ENCODE measurements around the gene ADAM23. TPM values are rescaled to one million over a fixed set of nuclear protein-coding genes. Genes with fewer than 3 reads are reported as not detected.
A peak's percentile ranks its signal among the peaks of the same experiment; 100 is the strongest.

Gene ADAM23
- total and polyA plus RNA-seq, 2 of the 13 experiments (the other 11 are each of a cell fraction or from before 2014, with no cell fraction given), result 0.04 TPM; not detected in 1

DNA sequence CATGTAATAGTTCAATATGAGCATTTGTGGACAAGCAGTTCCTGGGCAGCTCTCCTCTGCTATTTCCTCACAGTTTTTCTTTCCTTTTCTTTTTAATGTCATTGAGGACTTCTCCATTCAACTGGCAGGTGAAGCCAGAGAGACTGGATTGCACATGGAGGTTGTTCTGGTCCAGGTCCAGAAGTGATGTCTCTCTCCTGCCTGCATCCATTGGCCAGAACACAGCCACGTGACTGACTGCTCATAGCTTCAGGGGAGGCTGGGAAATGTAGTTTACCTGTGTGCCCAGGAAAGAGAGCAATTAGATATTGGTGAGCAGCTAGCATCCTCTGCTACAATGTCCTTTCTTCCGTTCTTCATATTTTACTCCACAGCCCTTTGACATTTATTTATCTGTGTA lies 20.2 kb upstream of the ADAM23 start (continued):
- TF ChIP-seq, protein P1, sequence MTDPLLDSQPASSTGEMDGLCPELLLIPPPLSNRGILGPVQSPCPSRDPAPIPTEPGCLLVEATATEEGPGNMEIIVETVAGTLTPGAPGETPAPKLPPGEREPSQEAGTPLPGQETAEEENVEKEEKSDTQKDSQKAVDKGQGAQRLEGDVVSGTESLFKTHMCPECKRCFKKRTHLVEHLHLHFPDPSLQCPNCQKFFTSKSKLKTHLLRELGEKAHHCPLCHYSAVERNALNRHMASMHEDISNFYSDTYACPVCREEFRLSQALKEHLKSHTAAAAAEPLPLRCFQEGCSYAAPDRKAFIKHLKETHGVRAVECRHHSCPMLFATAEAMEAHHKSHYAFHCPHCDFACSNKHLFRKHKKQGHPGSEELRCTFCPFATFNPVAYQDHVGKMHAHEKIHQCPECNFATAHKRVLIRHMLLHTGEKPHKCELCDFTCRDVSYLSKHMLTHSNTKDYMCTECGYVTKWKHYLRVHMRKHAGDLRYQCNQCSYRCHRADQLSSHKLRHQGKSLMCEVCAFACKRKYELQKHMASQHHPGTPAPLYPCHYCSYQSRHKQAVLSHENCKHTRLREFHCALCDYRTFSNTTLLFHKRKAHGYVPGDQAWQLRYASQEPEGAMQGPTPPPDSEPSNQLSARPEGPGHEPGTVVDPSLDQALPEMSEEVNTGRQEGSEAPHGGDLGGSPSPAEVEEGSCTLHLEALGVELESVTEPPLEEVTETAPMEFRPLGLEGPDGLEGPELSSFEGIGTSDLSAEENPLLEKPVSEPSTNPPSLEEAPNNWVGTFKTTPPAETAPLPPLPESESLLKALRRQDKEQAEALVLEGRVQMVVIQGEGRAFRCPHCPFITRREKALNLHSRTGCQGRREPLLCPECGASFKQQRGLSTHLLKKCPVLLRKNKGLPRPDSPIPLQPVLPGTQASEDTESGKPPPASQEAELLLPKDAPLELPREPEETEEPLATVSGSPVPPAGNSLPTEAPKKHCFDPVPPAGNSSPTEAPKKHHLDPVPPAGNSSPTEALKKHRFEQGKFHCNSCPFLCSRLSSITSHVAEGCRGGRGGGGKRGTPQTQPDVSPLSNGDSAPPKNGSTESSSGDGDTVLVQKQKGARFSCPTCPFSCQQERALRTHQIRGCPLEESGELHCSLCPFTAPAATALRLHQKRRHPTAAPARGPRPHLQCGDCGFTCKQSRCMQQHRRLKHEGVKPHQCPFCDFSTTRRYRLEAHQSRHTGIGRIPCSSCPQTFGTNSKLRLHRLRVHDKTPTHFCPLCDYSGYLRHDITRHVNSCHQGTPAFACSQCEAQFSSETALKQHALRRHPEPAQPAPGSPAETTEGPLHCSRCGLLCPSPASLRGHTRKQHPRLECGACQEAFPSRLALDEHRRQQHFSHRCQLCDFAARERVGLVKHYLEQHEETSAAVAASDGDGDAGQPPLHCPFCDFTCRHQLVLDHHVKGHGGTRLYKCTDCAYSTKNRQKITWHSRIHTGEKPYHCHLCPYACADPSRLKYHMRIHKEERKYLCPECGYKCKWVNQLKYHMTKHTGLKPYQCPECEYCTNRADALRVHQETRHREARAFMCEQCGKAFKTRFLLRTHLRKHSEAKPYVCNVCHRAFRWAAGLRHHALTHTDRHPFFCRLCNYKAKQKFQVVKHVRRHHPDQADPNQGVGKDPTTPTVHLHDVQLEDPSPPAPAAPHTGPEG (CRISPR knock-in tag; IDR thresholded peaks at IDR 0.05), result no peak
- TF ChIP-seq ZNF101 (CRISPR knock-in tag; IDR thresholded peaks at IDR 0.05; ENCODE audit: borderline replicate concordance, low read depth) (no peak), NFYC (CRISPR knock-in tag; IDR thresholded peaks at IDR 0.05) (peak; percentile 75), PAWR (CRISPR knock-in tag; IDR thresholded peaks at IDR 0.05; ENCODE audit: borderline replicate concordance) (no peak), TGIF2 (CRISPR knock-in tag; IDR thresholded peaks at IDR 0.05) (no peak), CHD4 (IDR thresholded peaks at IDR 0.05; ENCODE audit: borderline replicate concordance, low read length) (no peak), ZNF776 (CRISPR knock-in tag; IDR thresholded peaks at IDR 0.05) (no peak), ZFP90 (CRISPR knock-in tag; IDR thresholded peaks at IDR 0.05; ENCODE audit: borderline replicate concordance) (no peak), DR1 (CRISPR knock-in tag; IDR thresholded peaks at IDR 0.05) (no peak), NFYB (CRISPR knock-in tag; IDR thresholded peaks at IDR 0.05) (peak; percentile 76), HOXA7 (CRISPR knock-in tag; IDR thresholded peaks at IDR 0.05) (no peak)
- TF ChIP-seq, protein P2, sequence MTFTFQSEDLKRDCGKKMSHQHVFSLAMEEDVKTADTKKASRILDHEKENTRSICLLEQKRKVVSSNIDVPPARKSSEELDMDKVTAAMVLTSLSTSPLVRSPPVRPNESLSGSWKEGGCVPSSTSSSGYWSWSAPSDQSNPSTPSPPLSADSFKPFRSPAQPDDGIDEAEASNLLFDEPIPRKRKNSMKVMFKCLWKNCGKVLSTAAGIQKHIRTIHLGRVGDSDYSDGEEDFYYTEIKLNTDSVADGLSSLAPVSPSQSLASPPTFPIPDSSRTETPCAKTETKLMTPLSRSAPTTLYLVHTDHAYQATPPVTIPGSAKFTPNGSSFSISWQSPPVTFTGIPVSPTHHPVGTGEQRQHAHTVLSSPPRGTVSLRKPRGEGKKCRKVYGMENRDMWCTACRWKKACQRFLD (CRISPR knock-in tag; IDR thresholded peaks at IDR 0.05; ENCODE audit: borderline replicate concordance), result no peak
- TF ChIP-seq, protein P3, sequence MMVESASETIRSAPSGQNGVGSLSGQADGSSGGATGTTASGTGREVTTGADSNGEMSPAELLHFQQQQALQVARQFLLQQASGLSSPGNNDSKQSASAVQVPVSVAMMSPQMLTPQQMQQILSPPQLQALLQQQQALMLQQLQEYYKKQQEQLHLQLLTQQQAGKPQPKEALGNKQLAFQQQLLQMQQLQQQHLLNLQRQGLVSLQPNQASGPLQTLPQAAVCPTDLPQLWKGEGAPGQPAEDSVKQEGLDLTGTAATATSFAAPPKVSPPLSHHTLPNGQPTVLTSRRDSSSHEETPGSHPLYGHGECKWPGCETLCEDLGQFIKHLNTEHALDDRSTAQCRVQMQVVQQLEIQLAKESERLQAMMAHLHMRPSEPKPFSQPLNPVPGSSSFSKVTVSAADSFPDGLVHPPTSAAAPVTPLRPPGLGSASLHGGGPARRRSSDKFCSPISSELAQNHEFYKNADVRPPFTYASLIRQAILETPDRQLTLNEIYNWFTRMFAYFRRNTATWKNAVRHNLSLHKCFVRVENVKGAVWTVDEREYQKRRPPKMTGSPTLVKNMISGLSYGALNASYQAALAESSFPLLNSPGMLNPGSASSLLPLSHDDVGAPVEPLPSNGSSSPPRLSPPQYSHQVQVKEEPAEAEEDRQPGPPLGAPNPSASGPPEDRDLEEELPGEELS (CRISPR knock-in tag; IDR thresholded peaks at IDR 0.05), result no peak

Data from HepG2 (cell line).